ENCODE measurements around the gene SDR9C7. TPM values are rescaled to one million over a fixed set of nuclear protein-coding genes. Genes with fewer than 3 reads are reported as not detected.
"Not testable (repeated sequence)": the region's sequence is repeated elsewhere in the genome, so short reads cannot be mapped to it uniquely, and the experiment has no call there.

SDR9C7 gene
- total RNA-seq, result not detected

DNA sequence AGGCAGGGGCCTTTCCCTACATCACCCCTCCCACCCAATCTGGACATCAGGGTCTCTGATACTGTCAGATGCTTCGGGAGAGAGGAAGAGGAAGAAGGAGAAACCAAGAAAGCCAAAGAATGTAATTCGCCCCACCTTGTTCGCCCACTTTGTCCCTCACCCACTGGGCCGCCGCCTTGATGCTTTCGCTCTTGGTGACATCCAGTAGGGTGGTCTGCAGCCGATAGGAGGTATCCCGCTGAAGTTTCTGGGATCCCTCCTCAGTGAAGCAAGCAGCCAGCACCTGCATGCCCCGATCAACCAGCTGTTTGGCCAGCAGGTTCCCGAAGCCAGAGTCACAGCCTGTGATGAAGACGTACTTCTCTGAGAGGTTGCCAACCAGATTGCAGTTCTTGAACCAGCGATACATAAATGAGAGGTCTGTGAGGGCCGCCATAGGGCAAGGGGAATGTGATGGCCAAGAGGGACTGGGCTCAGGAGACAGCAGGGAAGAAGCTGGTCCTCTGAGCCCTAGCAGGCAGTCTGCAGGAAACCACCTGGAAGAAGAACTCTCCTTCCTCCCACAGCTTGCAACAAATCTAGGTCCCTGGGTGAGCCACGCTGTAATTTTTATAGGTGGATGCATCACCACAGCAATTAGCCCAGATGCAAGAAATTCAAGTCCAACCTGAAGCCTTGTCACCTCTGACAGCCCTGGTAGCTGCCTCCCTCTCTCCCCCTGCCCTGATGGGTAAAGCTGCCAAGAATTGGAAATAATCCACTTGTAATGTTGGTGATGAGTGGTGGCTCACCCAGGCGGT is at the start of gene SDR9C7:
SDR9C7 (minus strand) TSS at position 583 of the 800 bp plus-strand sequence; CDS start at position 436, 147 bp downstream.
- Histone ChIP-seq H3K27me3 (no peaks in the 10 kb centered on the region), H3K27ac (no peak within 1 kb of the TSS), H3K4me1 (no peaks in the 10 kb centered on the region), H3K9me3 (no peaks in the 10 kb centered on the region), H3K36me3 (no peaks in the 10 kb centered on the region), H3K4me3 (no peak within 1 kb of the TSS)
- TF ChIP-seq, protein P1, sequence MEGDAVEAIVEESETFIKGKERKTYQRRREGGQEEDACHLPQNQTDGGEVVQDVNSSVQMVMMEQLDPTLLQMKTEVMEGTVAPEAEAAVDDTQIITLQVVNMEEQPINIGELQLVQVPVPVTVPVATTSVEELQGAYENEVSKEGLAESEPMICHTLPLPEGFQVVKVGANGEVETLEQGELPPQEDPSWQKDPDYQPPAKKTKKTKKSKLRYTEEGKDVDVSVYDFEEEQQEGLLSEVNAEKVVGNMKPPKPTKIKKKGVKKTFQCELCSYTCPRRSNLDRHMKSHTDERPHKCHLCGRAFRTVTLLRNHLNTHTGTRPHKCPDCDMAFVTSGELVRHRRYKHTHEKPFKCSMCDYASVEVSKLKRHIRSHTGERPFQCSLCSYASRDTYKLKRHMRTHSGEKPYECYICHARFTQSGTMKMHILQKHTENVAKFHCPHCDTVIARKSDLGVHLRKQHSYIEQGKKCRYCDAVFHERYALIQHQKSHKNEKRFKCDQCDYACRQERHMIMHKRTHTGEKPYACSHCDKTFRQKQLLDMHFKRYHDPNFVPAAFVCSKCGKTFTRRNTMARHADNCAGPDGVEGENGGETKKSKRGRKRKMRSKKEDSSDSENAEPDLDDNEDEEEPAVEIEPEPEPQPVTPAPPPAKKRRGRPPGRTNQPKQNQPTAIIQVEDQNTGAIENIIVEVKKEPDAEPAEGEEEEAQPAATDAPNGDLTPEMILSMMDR (IDR thresholded peaks at IDR 0.05), result no peak
- TF ChIP-seq POLR2A (IDR thresholded peaks at IDR 0.05), result no peak
- DNase-seq, result no peak

DNA sequence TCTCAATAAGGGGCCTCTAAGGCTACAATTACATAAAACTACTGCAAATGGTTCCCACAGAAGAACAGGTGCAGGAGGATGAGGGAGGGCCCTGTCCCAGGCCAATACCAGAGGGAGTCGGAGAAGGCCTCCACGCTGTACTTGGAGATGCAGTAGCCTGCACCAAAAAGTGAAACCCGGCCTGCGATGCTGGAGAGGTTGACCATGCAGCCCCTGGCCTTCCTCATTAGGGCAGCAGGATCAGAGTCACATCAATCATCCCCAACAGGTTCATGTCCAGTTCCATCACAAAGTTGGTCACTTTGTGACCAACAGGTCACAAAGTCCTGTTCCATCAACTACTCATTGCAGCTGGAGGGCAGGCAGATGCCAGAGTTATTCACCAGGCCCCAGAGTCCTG is 49.2 kb upstream of the SDR9C7 start:
- Histone ChIP-seq H3K9me3 (no peaks in the 10 kb centered on the region), H3K36me3 (no peaks in the 10 kb centered on the region), H3K27me3 (no peaks in the 10 kb centered on the region), H3K4me1 (peaks cover 0 to 10% (median 0%) of the 10 kb centered on the region in 4 donors), H3K4me3 (no peak overlapping the region), H3K27ac (no peak overlapping the region)
- no peak for DNase-seq
- TF ChIP-seq, protein P1 (IDR thresholded peaks at IDR 0.05), result no peak
- no peak for TF ChIP-seq POLR2A (IDR thresholded peaks at IDR 0.05)

DNA sequence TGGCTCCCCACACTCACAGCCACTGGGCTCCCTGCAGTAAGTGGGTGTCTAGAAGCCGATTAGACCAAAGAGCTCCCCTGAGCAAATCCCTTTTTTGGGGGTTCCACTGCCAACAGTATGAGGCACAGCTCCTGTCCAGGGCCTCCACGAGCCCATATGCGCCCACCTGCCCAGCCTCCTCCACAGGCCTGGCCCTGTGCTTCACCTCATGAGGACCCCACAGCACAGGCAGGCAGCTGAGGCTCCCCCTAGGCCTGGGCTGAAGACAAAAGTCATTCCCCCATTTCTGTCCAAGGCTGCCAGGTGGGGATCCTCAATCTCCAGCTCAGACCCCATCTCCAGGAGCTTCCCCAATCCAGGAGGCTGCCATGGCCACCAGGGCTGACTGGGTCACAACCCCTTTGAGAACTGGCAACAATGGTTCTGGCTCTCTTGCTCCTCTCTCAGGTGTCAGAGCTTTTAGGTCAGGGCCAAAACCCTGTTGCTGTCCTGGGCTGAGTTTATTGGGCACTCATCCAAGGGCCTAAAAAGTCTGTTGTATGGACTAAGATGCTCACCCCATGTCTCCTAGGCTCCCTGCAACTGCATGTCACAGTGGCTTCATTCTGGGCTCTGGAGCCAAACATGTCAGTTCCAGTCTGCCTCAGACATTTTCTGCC is 48.5 kb upstream of the SDR9C7 start:
- not testable (repeated sequence) for DNase-seq, H3K4me1 ChIP-seq, H3K4me3 ChIP-seq, H3K27ac ChIP-seq, H3K36me3 ChIP-seq, H3K9me3 ChIP-seq, H3K27me3 ChIP-seq

DNA sequence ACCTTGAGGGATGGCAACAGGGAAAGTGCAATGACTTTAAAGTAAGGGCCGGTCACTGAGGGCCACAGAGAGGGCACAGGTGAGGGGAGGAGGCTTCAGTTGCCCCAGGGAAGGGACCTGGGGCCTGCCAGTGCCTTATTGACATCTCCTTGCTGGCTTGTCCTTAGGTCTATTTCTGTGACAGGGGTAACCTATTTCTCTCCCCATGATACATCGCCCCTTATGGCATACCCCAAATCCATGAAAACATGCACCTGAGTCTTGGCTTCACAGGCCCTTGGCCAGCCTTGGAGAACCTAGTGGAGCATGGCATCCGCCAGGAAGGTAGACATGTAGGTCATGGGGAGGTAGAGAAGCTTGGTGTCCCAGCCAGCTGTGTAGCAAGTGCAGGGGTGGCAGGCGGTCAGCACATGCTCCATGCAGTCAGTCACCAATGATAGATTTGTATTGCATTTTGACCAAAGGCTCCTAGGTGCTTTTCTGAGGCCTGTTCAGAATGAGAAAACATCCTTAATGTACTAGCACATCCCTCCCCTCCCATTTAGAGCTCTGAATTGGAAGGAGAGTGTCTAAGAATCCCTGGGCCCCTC is 46.8 kb upstream of the SDR9C7 start:
- TF ChIP-seq, protein P1 (IDR thresholded peaks at IDR 0.05), result no peak
- no peak for TF ChIP-seq POLR2A (IDR thresholded peaks at IDR 0.05)
- no peaks in the 10 kb centered on the region for H3K36me3 ChIP-seq

DNA sequence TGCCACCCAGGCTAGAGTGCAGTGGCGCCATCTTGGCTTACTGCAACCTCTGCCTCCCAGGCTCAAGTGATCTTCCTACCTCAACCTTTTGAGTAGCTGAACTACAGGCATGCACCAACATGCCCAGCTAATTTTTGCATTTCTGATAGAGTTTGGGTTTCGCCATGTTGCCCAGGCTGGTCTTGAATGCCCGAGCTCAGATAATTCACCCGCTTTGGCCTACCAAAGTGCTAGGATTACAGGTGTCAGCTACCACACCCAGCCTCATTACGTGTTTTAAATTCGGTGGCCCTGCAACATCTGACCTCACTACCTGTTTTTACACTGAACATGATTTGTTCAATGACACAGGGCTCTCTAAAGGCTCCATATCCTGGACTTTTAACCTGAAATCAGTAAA is 46.1 kb upstream of the SDR9C7 start:
- Histone ChIP-seq H3K9me3 (no peaks in the 10 kb centered on the region), H3K4me1 (no peaks in the 10 kb centered on the region), H3K27ac (no peak overlapping the region), H3K4me3 (no peak overlapping the region), H3K36me3 (no peaks in the 10 kb centered on the region), H3K27me3 (no peaks in the 10 kb centered on the region)
- no peak for TF ChIP-seq POLR2A (IDR thresholded peaks at IDR 0.05)
- TF ChIP-seq, protein P1 (IDR thresholded peaks at IDR 0.05), result no peak
- no peak for DNase-seq

More for the DNA sequence above, 46.8 kb upstream of the SDR9C7 start:
- no peaks in the 10 kb centered on the region for H3K27me3 ChIP-seq
- H3K4me3 ChIP-seq, result no peak overlapping the region
- H3K27ac ChIP-seq, result no peak overlapping the region
- DNase-seq, result no peak
- H3K4me1 ChIP-seq, result peaks cover 0 to 3% (median 0%) of the 10 kb centered on the region in 4 donors
- H3K9me3 ChIP-seq, result no peaks in the 10 kb centered on the region

DNA sequence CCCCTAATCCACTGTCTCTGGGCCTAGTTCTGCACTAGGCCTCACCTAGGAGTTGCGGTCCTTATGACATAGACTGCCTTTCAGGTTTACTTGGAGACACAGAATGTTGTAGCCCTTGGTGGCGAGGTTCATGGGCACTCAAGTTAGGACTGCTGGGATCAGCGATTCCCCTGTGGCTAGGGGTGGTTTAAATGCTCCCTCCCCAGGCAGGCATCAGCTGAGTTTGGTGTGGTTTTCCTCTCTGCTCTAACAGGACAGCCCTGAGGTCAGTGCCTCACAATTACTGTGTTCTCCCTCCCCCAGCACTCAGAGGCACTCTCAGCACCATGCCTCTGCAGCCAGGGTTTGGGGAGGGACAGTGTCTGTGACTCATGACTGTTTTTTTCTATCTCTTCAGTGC is 45.4 kb upstream of the SDR9C7 start:
- TF ChIP-seq, protein P1 (IDR thresholded peaks at IDR 0.05), result no peak
- no peak for TF ChIP-seq POLR2A (IDR thresholded peaks at IDR 0.05)
- H3K9me3 ChIP-seq, result no peaks in the 10 kb centered on the region
- H3K27me3 ChIP-seq, result no peaks in the 10 kb centered on the region
- H3K36me3 ChIP-seq, result no peaks in the 10 kb centered on the region
- H3K27ac ChIP-seq, result no peak overlapping the region
- H3K4me3 ChIP-seq, result no peak overlapping the region
- no peaks in the 10 kb centered on the region for H3K4me1 ChIP-seq
- no peak for DNase-seq

All from Peyer's patch (tissue), 4 donors.